Non-pigmented ciliary epithelial cell (primary cell): ENCODE data around the gene ST7L.

Source experiments
- DNase-seq: peaks from one replicate; pipeline ENCODE4 v3.0.0-alpha.2; 2010; ENCODE audit warnings: low read depth

Gene ST7L

GRCh38 chr1:112515311-112516009 is 103.5 kb downstream of the ST7L start:
- no peak for DNase-seq

GRCh38 chr1:112514901-112515300 is 104.0 kb downstream of the ST7L start:
- no peak for DNase-seq

GRCh38 chr1:112513112-112513870 is 105.7 kb downstream of the ST7L start:
- DNase-seq = no peak

DNA sequence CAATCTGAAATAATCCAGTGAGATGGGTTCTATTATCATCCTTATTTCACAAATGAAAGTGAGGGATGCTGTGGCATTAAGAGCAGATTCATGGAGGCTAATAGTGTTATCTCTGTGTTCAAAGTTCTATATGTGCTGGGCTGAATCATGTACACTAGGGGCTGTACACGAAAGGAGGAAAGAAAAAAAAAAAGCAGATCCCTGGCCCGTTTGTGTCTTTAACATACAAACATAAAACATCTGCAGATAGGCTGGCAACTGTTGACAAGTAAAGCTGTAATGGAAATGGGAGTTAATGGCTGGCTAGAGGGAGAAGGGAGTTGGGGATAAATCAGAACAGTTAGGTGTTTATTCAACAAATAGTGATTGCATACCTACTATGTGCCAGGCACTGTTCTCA is 107.0 kb downstream of the ST7L start:
- DNase-seq = no peak

- DNase-seq = no peak
These were observed 108.6 kb downstream of the ST7L start for GRCh38 chr1:112510340-112510739.

DNA sequence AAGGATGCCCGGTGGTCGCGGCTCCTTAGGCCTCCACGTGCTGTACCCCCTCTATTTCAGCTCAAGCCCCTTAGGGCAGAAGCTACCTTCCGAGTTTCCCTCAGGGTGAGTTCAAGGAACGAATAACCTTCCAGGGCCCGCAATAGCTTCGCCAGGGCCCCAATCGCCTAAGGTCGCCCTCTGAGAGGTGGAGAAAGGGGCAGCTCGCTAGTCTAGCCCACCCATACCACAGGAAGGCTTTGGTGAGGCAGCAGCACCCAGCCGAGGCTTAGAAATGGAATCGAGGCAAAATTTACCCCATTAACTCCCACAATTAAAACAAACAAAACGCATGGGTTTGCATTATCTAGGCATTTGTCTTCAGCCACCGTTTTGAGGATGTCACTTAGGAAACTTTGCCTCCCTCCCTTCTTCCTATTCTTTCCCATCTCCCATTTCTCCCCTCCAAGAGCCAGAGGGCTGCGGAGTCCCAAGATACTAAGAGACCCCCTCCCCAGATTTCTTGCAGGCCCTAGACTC is 109.2 kb downstream of the ST7L start:
- DNase-seq = no peak

DNA sequence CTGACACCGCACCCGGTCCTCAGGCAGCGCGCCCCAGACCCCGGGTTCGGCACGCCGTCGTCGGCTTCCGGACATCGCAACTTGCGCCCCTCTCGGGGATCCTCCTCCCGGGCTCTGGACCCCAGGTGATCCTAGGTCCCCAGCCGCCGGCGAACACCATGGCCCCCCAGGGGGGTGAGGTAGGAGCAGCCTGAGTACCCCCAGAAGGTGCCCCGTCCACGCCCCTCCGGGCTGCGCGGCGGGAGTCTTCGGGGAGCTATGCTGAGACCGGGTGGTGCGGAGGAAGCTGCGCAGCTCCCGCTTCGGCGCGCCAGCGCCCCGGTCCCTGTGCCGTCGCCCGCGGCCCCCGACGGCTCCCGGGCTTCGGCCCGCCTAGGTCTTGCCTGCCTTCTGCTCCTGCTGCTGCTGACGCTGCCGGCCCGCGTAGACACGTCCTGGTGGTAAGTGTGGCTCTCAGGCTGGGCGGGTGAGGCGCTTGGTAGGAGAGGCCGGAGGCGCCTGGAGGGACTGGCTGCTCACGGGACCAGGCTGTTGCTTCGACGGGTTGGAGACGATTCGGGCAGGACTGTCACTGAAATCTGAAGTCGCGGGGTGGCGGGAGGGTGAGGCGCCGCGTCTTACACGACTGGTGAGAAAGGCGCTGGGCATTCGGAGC is 109.8 kb downstream of the ST7L start:
- no peak for DNase-seq

- no peak for DNase-seq
These were observed 110.5 kb downstream of the ST7L start, which contains the start of gene WNT2B for GRCh38 chr1:112508278-112509004. TSS of gene WNT2B (plus strand) at chr1:112508965. CDS start at chr1:112509263, 298 bp downstream.

DNA sequence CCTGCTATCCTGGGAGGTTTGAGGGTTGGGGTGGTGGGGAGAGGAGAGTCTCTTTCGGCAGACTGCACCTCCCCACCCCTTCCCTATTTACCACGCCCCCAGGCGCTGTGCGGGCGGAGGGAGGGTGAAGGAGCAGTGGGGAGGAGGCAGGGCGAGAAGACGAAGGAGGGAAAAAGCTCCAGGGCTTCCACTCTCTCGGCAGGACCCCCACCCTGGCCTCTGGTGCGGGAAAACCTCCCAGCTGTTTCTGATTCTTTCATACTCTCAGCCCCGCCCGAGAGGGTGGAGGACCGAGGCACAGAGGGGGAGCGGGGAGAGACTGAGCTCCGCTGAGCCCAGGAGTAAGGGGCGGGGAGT is 111.0 kb downstream of the ST7L start:
- no peak for DNase-seq

GRCh38 chr1:112507336-112507735 is 111.6 kb downstream of the ST7L start:
- no peak for DNase-seq

GRCh38 chr1:112506731-112507130 is 112.2 kb downstream of the ST7L start:
- no peak for DNase-seq

DNA sequence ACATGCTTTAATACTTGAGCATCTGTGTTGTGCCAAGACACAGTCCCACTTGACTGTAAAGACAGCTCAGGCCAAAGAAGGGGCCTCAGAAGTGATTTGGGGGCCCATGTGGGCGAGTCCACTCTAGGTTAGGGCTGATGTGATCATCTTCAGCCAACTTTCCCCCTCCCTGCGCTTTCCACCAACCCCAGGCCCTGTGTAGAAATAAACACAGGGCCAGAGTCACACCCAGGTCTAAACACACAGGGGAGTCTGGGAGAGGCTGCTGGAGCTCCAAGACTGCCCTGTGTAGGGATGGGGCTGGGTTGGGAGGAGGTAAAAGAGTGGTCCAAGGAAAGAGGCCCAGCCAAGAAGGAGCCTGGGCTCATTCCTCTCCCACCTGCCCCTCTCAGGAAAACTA is 112.6 kb downstream of the ST7L start:
- no peak for DNase-seq

GRCh38 chr1:112505878-112506277 is 113.1 kb downstream of the ST7L start:
- no peak for DNase-seq

GRCh38 chr1:112505400-112505785 is 113.5 kb downstream of the ST7L start:
- no peak for DNase-seq

- no peak for DNase-seq
These were observed 114.1 kb downstream of the ST7L start for GRCh38 chr1:112504661-112505399.

DNA sequence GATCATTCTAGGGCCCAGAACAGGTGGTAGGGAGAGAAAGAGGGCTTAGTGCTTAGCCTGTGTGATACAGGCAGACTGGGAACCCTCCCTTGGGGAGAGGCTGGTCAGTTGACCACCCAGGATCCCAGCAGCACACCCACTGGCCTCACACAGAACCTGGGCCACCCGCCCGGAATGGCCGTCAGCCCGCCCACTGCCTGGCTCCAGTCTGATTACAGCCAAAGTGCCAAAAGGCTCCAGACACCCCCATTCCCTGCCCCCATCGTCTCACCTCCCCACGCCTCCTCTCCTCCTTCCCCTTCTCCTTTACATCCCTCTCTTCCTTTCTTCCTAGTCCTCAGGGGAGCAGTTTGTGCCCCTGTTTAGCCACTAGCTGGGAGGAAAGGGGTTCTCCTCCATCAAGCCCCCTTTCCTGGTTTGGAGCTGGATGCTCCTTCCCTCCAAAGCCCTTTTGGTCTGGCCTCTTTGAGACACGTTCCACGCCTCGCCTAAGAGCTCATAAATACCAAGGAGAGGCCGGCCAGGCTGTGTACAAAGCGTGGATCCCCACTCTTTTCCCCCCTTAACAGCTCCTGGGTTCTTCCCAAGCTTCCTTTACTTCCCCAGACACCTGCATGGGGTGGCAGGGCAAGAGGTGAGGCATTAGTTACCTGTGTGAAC is 114.8 kb downstream of the ST7L start:
- no peak for DNase-seq

GRCh38 chr1:112502826-112503225 is 116.1 kb downstream of the ST7L start:
- DNase-seq = no peak

- DNase-seq = no peak
These were observed 116.9 kb downstream of the ST7L start for GRCh38 chr1:112501810-112502641.

DNA sequence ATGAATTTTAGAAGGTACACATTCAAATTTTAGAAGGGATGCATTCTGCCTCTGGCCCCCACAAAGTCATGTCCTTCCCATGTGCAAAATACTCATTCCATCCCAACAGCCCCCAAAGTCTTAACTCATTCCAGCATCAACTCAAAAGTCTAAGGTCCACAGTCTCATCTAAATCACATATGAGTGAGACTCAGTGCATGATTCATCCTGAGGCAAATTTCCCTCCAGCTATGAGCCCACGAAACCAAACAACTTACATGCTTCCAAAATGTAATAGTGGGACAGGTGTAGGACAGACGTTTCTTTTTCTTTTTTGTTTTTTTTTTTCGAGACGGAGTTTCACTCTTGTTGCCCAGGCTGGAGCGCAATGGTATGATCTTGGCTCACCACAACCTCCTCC is 122.7 kb downstream of the ST7L start:
- no peak for DNase-seq

- no peak for DNase-seq
These were observed 125.6 kb downstream of the ST7L start for GRCh38 chr1:112493351-112493750.
